ENCODE measurements around the gene LAMA2. TPM values are rescaled to one million over a fixed set of nuclear protein-coding genes. Genes with fewer than 3 reads are reported as not detected.

The LAMA2 gene
- polyA plus RNA-seq, 3 donors, result not detected

DNA sequence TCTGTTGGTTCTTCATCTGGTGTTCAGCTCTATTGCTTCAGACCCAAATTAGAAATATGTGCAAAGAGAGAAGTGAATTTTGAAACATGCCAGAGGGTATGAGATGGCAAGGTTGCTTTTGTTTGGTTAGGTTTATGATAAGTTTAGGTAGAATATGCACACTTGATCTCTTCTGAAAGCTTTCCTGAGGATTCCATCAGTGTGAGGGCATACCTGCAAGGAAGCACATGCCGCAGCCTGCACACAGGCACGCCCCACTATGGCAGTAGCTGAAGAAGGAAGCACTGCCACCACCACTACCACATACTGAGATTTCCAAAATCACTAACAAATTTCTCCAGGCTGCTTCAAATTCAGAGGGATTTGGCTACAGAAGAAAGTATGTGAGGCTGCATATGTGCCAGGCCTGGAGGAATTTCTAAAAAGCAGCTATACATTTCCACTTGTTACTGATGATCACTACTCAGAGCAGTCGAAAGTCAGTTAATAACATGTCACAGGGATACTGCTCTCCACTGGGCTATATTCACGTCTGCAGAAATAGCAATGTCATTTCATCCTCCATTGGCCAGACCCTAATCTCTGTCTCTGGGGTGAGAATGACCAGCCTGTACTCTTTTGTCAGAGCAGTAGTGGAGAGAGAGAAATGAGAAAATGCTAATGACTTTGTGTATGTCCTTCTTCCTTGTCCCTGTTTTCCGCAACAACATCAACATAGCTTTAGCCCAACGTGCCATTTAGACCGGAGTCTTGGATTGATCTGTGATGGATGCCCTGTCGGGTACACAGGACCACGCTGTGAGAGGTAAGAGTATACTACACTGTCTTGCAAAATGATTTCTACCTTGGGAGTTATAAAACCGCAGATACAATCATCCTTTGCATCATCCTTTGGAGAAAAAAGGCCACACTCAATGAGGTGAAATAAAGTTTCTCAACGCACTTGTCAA is 396.7 kb downstream of the LAMA2 start:
- Histone ChIP-seq H3K79me2 (ENCODE audit: insufficient read depth, low read length) (no peaks in the 10 kb centered on the region), H3K4me3 (replicated peaks in 1 of 3; ENCODE audit: low read depth in 2 of 3, low read length in 3 of 3) (no peak overlapping the region), H3K27ac (ENCODE audit: low read depth in 1 of 2, low read length in 2 of 2) (no peak overlapping the region), H2AFZ (ENCODE audit: insufficient read depth, low read depth, low read length, poor library complexity, severe bottlenecking) (no peak overlapping the region), H4K20me1 (ENCODE audit: insufficient read depth, low read length) (no peaks in the 10 kb centered on the region), H3K9ac (ENCODE audit: insufficient read depth, low read length, poor library complexity, severe bottlenecking) (no peak overlapping the region), H3K36me3 (replicated peaks in 1 of 2; ENCODE audit: control insufficient read depth in 1 of 2, insufficient read depth in 2 of 2, low read length in 2 of 2) (no peaks in the 10 kb centered on the region), H3K9me3 (replicated peaks in 1 of 2; ENCODE audit: control insufficient read depth in 1 of 2, insufficient read depth in 1 of 2, low read length in 2 of 2) (no peaks in the 10 kb centered on the region), H3K4me1 (ENCODE audit: control insufficient read depth in 1 of 2, insufficient read depth in 2 of 2, low read length in 2 of 2) (no peaks in the 10 kb centered on the region), H3K27me3 (ENCODE audit: control insufficient read depth in 2 of 2, insufficient read depth in 2 of 2, low read length in 2 of 2) (no peaks in the 10 kb centered on the region), H3K4me2 (replicated peaks; ENCODE audit: extremely low read depth, low read length, poor library complexity, severe bottlenecking) (no peak overlapping the region)
- Mint-ChIP-seq H3K36me3 (no peaks in the 10 kb centered on the region), H3K9me3 (no peaks in the 10 kb centered on the region), H3K27me3 (ENCODE audit: low read depth in 3 of 3) (no peaks in the 10 kb centered on the region), H3K4me1 (no peaks in the 10 kb centered on the region), H3K4me3 (no peak overlapping the region), H3K27ac (no peak overlapping the region)
- DNase-seq, result no peak
- WGBS (ENCODE audit: insufficient coverage), result 86% methylated on average over 2 of the region's 11 CpGs
- intact Hi-C loops (cut with micrococcal nuclease), result no loop called here
- TF ChIP-seq, protein P1, sequence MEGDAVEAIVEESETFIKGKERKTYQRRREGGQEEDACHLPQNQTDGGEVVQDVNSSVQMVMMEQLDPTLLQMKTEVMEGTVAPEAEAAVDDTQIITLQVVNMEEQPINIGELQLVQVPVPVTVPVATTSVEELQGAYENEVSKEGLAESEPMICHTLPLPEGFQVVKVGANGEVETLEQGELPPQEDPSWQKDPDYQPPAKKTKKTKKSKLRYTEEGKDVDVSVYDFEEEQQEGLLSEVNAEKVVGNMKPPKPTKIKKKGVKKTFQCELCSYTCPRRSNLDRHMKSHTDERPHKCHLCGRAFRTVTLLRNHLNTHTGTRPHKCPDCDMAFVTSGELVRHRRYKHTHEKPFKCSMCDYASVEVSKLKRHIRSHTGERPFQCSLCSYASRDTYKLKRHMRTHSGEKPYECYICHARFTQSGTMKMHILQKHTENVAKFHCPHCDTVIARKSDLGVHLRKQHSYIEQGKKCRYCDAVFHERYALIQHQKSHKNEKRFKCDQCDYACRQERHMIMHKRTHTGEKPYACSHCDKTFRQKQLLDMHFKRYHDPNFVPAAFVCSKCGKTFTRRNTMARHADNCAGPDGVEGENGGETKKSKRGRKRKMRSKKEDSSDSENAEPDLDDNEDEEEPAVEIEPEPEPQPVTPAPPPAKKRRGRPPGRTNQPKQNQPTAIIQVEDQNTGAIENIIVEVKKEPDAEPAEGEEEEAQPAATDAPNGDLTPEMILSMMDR (IDR thresholded peaks at IDR 0.05), result no peak

DNA sequence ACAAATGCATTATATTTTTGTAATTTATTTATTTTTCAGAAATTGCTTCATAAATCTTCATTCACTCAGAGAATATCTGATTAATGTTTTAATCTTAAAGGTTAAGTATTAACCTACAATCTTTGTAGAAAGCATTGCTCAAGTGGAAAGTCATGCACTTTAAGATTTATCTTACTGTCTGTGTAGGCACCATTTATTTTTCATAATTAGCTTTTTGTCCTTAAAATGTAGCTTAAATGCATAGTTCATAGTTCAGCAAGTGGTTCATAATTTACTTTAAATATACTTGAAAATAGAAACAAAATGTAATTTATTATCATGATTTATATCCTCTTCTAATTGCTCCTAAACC is 397.3 kb downstream of the LAMA2 start:
- H3K27ac Mint-ChIP-seq, result no peak overlapping the region
- H4K20me1 ChIP-seq (ENCODE audit: insufficient read depth, low read length), result no peaks in the 10 kb centered on the region
- DNase-seq, result no peak
- no peaks in the 10 kb centered on the region for H3K27me3 Mint-ChIP-seq (ENCODE audit: low read depth in 3 of 3)
- intact Hi-C loops (cut with micrococcal nuclease), result no loop called here
- no peaks in the 10 kb centered on the region for H3K4me1 ChIP-seq (ENCODE audit: control insufficient read depth in 1 of 2, insufficient read depth in 2 of 2, low read length in 2 of 2)
- no peak overlapping the region for H3K4me2 ChIP-seq (replicated peaks; ENCODE audit: extremely low read depth, low read length, poor library complexity, severe bottlenecking)
- no peak overlapping the region for H3K27ac ChIP-seq (ENCODE audit: low read depth in 1 of 2, low read length in 2 of 2)
- H3K36me3 ChIP-seq (replicated peaks in 1 of 2; ENCODE audit: control insufficient read depth in 1 of 2, insufficient read depth in 2 of 2, low read length in 2 of 2), result no peaks in the 10 kb centered on the region
- H3K79me2 ChIP-seq (ENCODE audit: insufficient read depth, low read length), result no peaks in the 10 kb centered on the region
- H3K4me3 Mint-ChIP-seq, result no peak overlapping the region
- no peak overlapping the region for H3K9ac ChIP-seq (ENCODE audit: insufficient read depth, low read length, poor library complexity, severe bottlenecking)
- TF ChIP-seq, protein P1 (IDR thresholded peaks at IDR 0.05), result no peak
- H2AFZ ChIP-seq (ENCODE audit: insufficient read depth, low read depth, low read length, poor library complexity, severe bottlenecking), result no peak overlapping the region
- H3K9me3 ChIP-seq (replicated peaks in 1 of 2; ENCODE audit: control insufficient read depth in 1 of 2, insufficient read depth in 1 of 2, low read length in 2 of 2), result no peaks in the 10 kb centered on the region
- H3K36me3 Mint-ChIP-seq, result no peaks in the 10 kb centered on the region
- no peaks in the 10 kb centered on the region for H3K9me3 Mint-ChIP-seq
- no peaks in the 10 kb centered on the region for H3K27me3 ChIP-seq (ENCODE audit: control insufficient read depth in 2 of 2, insufficient read depth in 2 of 2, low read length in 2 of 2)
- no peak overlapping the region for H3K4me3 ChIP-seq (replicated peaks in 1 of 3; ENCODE audit: low read depth in 2 of 3, low read length in 3 of 3)
- no peaks in the 10 kb centered on the region for H3K4me1 Mint-ChIP-seq
